Measurements from ENCODE around the gene SHC3. TPM values are rescaled to one million over a fixed set of nuclear protein-coding genes. Genes with fewer than 3 reads are reported as not detected.

SHC3 gene
- total RNA-seq, 1 experiment from 2014 or later, result under 0.01 TPM

DNA sequence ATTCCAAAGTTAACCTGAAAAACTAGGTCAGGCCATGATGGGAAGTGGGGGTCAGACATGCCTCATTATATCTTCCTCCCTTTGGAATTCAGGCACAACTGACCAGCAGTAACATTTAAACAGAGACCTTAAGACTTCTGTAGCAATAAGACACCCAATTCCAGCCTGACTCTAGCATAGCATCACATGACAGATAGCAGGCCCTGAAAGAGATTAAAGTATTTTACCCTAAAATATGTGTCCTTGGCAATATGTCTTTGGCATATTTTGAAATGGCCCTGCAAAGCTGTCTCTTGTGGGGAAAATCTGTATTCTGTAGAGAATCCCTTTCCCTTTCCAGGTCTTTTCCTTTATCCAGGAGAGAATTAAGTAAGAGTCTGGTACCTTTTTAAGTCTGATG, 153.1 kb downstream of the SHC3 start:
- DNase-seq (ENCODE audit: low read depth), result no peak

DNA sequence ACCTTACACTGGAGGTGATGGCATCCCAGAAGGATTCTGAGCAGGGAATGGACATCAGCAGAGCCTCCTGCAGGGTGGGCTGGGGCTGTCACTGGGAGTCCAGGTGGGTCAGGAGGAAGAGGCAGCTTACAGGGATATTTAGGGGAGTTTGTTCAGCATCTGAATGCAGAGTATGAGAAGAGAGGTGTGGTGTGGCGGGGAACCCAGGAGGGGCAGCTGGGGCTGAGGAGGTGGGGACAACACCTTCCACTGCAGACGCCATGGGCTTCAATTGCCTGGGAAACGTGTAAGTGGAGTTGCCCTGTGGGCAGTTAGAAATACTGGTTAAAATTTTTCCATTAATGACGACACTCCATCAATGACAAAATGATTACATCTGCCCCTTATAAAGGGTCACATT, 153.9 kb downstream of the SHC3 start:
- no peak for DNase-seq (ENCODE audit: low read depth)

DNA sequence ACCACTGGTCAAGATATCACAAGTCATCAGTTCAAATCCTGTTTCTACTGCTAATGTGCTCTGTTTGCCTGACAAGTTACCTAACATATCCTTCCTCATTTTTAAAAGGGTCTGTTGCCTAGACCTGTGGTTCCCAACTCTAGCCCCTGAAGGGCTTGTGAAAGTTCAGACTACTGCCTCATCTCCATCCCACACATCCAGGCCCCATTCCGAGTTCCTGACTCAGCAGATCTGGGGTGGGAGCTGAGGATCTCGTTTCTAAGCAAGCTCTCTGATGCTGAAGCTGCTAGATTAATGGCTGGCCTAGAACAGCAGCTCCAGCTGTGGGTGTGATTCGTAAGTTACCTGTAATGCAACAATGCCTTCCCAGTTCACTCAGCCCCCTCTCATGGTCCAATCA, 154.9 kb downstream of the SHC3 start:
- DNase-seq (ENCODE audit: low read depth), result no peak

DNA sequence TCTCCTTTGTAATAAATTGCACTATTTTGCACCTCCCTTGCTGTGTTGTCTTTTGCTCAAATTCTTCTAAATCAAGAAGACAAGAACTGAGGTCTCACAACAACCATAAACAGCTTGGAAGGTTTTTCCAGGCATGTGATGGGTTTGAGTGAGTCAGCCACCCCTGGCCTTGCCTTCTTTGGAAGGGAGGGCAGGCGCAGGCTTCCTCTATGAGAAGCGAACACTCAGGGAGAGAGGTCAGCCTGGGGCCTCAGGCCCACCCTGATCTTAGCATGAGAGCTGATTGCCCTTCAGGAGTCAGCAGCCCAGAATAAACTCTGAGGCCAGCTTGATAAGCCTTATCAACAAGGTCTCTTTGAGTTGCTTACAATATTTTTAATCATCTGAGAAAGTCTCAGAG, 155.7 kb downstream of the SHC3 start:
- DNase-seq (ENCODE audit: low read depth), result peak; percentile 26

DNA sequence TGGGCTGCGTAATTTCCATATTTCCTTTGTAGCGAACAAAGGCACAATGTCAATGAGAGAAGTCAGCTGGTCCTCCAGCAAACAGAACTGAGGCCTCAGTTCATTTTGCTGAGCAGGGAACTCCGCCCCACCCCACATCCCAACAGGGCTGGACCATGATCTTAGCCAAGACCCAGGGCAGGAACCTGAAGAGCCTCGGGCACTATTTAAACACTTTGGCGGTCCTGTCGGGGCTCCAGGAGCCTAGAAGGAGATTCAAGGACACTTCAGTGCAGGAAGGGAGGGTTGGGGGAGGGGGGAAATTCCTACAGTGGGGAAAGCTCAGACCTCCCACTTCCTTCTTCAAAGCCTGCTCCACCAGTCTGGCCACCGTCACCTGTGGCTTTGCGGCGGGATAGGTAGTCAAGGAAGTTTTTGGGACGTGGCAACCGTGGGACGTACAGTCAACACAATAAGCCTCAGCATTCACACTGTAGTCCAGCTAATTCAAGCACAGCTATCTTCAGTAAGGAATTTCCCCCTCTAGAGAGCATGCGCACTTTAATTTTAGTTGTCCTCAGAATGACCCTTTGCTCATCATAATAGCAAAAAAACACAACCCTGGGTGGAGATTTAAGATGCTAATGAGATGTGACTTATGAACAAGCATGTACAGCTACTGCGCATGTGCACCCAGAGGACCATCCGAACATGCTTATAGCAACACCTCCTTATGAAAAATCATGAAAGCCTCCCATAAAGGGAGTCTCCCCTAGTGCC, 156.4 kb downstream of the SHC3 start:
- DNase-seq (ENCODE audit: low read depth), result no peak

DNA sequence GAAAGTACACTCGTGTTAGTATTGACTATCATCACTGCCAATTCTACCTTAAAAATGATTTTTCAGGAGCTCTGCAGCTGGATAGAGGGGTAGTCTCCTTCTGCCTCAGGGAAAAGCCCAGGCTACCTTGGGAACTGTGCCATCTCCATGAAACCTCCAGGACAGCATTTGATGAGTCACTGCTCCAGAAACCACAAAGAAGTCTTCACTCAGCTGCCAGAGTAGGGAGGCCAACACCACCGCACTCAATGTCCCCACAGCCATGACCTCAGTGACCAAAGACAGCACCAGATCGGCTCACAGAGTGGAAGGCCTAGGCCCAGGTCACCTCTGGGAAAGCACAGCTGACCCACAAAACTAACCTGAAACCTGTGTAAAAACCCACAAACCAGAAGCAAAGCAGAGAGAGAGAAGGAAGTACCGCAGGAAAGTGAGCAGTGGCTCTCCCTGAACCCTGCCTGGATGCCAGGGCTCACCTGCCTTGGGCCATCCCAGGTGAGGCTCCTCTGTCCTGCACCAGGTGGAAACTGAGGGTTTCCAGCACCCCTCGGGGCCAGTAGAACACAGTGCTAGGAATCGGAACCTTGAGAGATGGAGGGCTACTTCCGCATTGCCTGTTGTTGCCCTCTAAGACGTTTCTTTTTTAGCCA, 157.3 kb downstream of the SHC3 start:
- peak; percentile 85 for DNase-seq (ENCODE audit: low read depth)

DNA sequence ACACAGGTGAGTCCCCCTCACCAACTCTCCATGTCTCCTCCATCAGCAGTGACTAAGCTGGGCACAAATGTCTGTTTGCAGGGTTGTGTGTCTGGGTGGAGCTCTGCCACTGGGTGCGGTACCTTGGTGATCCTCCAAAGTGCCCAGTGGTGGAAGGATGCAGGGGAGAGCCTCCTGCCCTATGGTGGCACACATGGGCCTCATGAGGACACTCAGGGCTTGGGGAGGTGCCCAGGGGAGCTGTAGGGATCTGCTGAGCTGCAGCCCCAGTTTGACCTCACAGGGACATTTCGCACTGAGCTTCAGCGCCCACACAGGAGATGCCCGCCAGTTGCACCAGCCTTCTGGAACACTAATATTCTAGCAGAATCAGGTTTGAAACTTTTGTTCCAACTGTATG, 157.9 kb downstream of the SHC3 start:
- DNase-seq (ENCODE audit: low read depth), result no peak

DNA sequence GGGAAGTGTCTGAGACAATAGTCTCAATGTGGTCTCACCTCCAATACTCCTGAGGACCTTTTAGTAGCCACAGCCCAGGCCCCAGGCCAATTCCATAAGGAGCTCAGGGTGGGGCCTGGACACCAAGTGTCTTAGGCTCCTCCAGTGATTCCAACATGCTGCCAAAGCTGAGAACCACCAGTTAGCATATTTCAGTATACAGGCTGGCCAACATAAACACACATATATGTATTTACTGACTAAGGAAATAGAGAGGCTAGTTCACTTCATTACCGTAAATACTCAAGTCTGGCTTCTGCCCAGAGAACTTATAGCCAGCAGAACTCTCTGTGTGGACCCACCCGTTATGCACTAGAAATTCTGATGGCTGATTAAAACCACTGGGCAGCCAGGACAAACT, 163.3 kb downstream of the SHC3 start:
- DNase-seq (ENCODE audit: low read depth), result no peak

DNA sequence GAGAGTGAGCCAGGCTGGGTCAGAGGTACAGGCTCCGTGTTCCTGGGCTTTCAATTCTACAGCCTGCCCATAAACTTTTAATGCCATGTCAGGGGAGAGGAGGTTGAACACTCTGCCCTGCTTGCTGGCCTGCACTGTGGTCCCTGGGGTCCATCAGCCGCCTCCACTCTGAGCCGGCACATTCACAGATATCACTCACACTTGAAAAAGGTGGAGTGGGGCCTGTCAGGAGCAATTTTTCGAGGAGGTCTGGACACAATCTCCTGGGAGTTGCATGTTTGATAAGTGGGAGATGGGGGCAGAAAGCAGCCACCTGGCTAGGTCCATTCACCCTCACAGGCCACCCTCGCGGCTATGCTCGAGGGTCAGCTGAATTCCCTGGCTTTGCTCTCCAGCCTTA, 164.5 kb downstream of the SHC3 start:
- DNase-seq (ENCODE audit: low read depth), result no peak

DNA sequence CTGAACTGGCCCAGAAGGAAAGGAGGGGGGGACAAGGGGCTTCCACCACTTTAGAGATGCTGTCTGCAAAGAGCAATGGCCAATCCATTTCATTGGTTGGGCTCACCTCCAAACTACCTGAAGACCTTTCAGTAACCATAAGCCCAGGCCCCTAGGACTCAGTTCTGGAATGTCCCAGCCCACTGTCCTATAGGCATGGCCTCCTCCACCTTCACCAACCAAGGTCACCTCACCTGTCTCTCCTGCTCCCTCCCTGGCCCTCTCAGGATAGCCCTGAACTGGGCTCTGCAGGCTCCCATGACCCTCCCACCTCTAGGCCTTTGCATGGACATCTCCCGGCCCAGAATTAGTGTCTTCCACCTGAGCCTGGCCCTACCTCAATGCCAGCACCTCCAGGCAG, 165.0 kb downstream of the SHC3 start:
- no peak for DNase-seq (ENCODE audit: low read depth)

DNA sequence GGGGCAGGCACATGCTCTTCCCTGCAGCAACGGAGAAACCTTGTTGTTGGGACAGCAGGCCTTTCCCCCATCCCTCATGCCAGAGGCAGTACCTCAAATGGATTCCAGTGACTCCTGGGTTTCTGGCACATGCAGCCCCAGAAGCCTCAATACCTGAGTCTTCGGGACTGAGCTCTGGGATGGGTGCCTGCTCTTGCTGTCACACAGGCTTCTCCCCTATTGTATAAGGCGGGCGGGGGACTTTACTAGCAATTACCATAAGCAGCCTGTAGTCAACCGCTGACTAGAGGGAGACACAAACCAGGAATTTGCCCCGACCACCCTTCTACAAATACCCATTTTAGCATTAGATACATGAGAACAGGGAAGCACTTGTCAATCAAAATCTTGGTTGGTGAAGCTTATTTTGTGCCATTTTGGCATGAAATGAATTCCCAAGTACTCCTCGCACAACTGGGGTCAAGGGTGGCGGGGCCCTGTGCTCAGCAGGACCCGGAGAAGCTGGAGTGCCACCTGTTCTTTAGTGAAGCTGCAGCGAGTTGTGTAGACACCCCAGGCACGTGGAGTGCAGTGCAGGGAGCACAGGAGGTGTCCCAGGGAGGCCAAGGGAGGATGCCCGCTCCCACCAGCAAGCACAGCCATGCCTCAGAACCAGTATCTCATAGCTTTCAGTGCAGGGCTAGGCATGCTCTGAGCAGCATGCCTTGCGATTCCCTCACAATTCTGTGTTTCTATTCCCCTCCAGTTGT, 166.2 kb downstream of the SHC3 start:
- no peak for DNase-seq (ENCODE audit: low read depth)

DNA sequence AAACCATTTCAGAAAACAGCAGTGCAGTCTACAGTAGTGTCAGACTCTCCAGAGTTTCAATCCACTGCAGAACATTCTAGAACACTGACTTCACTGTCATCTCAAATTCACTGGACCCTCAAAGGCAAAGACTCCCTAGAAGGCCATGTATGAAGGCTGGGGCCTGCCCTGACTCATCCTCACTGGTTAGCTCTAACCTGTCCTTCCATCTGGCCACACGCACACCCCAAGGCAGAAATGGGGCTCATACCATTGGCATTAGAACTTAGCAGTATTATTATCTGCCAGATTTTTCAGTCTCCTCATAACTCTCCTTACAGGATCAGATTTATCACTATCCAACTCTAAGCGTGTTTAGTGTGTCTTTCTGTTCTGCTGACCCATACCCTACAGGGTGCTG, 166.9 kb downstream of the SHC3 start:
- DNase-seq (ENCODE audit: low read depth), result no peak

DNA sequence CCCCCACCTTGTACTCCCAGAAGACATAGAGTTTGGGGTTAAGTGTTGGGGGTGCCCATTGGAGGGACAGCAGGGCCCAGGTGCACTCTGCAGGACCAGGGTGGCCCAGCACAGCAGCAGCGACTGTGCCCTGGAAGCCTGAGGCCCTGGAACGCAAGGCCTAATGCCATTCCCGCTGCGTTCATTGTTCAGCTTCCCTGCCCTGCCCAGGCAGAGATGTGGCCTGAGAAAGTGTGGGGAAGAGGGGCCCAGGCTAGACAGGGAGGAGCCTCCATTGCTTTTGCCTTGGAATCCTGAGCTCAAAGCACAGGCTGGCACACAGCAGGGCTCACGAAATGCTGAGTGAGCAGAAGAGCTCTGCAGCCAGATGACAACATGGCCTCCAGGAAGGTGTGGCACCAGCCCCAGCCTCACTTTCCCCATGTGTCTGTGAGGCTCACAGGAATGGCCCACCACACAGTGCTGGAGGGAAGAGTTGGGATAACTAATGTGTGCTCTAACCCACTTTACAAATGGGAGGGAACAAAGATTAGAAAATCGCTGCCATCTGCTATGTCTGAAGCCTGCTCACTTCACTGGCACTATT, 168.0 kb downstream of the SHC3 start:
- no peak for DNase-seq (ENCODE audit: low read depth)

DNA sequence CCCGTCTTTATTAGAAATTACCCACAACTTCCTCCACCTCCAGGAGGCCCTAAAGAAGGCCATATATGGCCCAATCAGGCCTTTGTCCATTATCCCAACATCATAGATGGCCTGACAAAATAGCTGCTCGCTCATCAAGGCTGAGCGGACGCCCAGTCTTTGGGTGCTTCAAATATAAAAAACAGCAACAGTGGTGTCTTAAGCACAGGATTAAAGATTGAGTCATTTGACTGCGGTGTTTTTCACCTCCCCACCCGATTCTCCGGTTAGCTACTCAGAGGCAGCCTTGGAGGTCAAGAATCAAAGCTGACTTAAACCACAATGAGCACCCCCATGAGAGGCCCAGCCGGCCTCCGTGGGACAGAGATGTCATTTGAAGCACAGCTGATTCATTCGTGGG, 168.6 kb downstream of the SHC3 start:
- no peak for DNase-seq (ENCODE audit: low read depth)

DNA sequence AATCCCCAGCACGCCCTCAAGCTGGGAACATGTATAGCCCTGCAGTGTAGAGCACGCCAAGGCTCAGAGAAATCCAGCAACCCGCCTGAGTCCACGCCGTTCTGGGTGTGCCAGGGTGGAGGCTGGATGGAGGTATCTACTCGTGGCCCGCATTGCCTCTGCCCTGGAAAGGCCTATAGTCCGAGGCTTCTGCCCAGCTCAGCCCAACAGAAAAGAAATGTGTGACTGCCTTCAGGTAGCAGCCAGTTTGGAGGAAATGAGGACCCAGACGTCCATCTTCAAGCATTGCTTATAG, 169.1 kb downstream of the SHC3 start:
- DNase-seq (ENCODE audit: low read depth), result no peak

DNA sequence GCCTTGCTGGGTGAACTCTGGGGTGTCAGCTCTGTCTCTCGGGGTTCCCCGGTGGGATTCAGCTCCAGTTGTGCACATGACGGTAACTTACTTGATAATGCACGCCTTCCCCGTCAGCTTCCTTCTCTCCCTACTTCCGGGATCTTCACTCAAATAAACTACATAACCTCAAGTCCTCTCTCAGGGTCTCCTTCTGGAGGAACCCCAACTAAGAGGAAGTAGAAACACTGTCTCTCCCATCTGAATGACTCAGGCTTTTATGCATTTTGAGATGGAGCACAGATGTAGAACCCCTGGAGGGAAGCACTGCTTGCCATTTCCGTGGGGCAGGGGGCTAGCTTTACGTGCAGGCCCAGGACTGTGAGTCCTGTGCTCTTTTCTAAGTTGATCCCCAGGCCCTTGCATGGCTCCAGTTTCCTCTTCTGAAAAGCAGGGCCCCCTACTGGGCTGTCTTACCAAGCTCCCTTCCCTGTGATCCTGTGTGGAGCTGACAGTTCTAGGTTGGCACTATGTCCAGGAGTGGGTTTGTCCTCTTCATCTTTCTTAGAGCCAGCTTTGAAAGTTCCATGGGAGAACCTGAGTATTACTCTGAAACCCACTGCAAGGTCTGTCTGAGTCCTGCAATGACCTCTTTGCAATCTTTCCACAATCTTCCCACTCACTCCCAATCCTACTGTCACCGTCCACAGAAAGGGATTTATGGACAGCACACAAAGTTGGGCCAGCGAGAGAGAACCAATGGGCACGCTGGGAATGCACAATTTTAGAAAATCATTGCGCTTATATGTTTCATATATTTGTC, 169.7 kb downstream of the SHC3 start:
- no peak for DNase-seq (ENCODE audit: low read depth)

DNA sequence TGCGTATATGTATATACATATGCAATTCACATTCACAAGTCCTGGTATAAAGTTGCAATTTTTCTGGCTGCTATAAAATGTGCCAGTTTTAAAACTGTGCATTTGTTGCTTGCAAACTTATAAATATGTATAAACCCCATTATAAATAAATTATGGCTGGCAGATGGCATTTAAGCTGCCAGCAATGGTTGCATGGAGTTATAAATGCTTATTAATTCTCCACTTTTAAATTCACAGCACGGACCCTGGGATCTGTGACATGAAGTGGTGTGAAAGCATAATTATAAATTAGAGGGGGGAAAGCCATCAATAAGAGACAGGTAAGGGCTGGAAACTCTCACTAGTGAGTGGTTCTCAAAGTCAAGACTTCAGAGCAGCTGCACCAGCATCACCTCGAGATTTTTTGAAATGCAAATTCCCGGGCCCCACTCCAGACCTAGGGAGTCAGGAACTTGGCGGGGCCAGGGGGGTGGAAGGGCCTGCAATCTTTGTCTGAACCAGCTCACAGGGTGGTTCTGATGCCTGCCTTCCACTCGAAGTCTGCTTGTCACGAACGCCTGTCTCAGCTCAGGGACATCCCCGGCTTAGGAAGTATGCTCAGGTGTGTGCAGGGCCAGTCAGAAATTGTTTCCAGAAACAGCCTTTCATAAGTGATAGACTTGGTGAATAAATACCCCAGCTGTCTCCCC, 170.4 kb downstream of the SHC3 start:
- DNase-seq (ENCODE audit: low read depth), result no peak

DNA sequence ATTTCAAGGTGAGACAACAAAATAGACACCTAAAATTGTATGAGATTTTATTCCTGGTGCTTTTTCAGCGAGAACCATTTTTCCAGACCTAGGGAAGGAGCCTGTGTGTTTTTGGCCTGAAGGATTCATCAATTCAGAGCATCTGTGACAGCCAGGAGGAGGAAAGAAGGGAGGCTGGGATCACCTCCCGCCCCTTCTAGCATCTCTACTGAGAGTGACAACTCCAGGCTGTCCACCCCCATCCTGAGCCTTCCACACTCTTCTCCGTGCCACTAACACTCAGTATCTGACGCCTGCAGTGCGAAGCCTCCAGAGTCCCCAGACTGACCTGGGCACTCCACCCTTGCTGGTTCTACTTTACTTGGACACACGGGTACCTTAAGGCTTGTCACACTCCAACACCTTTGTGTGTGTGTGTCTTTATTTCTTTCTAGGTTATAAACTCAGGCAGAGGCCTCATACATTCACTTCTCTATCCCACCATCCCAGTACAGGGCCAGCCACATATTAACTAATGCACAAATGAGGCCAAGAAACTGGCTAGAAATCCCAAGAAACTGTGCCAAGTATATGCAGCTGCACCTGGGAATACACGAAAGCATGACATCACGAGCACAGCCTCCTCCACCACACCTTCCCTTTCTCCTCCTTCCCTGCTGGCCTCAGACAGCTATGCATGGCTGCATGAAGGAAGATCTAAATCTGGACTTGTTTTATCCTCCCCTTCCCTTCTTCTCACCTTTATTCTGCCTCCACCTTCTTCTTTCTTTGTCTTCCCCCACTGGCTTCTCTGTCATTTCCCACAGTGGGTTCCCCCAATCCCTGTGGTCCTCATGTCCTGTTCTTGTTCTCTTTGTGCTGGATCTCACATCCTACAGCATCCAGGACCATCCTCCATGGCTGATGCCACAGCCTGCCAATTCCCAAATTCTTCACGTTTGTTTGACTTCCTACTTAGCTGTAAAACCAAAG, 171.3 kb downstream of the SHC3 start:
- DNase-seq (ENCODE audit: low read depth), result no peak

DNA sequence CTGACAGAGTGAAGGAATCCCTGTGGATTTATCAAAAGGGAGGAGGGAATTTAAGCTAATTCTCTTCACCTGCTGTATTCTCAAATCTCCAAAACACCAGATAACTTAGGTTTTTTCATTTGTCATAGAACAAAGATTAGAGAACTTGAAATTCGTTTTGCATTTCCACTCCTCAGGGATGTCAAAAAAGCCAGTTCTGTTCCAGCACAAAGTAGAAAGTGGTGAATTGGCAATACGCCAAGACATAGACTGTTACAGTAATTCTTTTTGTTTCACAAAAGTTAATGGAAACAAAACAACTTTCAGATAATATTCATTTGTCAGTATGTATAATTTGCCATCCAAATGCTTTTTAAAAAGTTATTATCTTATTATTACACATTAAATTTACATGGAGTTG, 172.4 kb downstream of the SHC3 start:
- DNase-seq (ENCODE audit: low read depth), result no peak

DNA sequence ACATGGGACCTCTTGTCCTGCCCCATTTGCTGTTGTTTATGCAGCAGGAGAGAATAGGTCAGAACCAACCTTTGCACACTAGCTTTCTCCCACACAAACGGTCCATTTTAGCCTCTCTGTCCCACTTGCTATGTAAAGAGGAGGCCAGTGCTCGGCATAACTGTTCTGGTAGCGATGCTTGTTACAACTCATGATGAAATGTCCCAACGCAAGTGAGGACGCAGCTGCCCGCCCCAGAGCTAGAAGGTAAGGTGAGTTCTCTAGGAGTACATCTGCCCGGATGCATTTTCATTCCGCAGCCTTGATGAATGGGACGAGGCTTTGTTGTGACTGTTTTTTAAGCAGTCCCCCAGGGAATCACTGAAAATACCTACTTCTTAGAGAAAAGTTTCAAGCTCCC, 173.3 kb downstream of the SHC3 start:
- DNase-seq (ENCODE audit: low read depth), result no peak

Measured in LHCN-M2 (cell line).